ENCODE data around the gene LPP. TPM values are rescaled to one million over a fixed set of nuclear protein-coding genes. Genes with fewer than 3 reads are reported as not detected.

LPP gene
- total and polyA plus RNA-seq, 4 donors, result 7.2 to 50.3 (median 26.4) TPM

GRCh38 chr3:188573291-188573940, 419.5 kb downstream of the LPP start:
- no peak for DNase-seq (ENCODE audit: low read depth in 4 of 6, low spot score in 6 of 6)
- 86% methylated on average over 1 of the region's 8 CpGs for WGBS (ENCODE audit: insufficient coverage)
- no peaks in the 10 kb centered on the region for H3K36me3 ChIP-seq (ENCODE audit: control insufficient read depth, insufficient read depth, low read length)
- no peak overlapping the region for H3K4me3 ChIP-seq (ENCODE audit: low read depth, low read length)
- no peaks in the 10 kb centered on the region for H3K27me3 ChIP-seq (ENCODE audit: control insufficient read depth, insufficient read depth, low read length)
- no peak overlapping the region for H3K27ac ChIP-seq (ENCODE audit: low read depth, low read length)
- peaks cover 3% of the 10 kb centered on the region for H3K4me1 ChIP-seq (ENCODE audit: control insufficient read depth, insufficient read depth, low read length)
- H3K9me3 ChIP-seq (ENCODE audit: control insufficient read depth, insufficient read depth, low read length), result no peaks in the 10 kb centered on the region

GRCh38 chr3:188573956-188574355, 420.0 kb downstream of the LPP start:
- H3K4me3 ChIP-seq (ENCODE audit: low read depth, low read length), result no peak overlapping the region
- no peaks in the 10 kb centered on the region for H3K27me3 ChIP-seq (ENCODE audit: control insufficient read depth, insufficient read depth, low read length)
- H3K27ac ChIP-seq (ENCODE audit: low read depth, low read length), result no peak overlapping the region
- H3K9me3 ChIP-seq (ENCODE audit: control insufficient read depth, insufficient read depth, low read length), result no peaks in the 10 kb centered on the region
- H3K4me1 ChIP-seq (ENCODE audit: control insufficient read depth, insufficient read depth, low read length), result peaks cover 3% of the 10 kb centered on the region
- 50% methylated on average over 1 of the region's 3 CpGs for WGBS (ENCODE audit: insufficient coverage)
- DNase-seq (ENCODE audit: low read depth in 4 of 6, low spot score in 6 of 6), result peak in 2 of 6 donors; percentile 16 to 25
- no peaks in the 10 kb centered on the region for H3K36me3 ChIP-seq (ENCODE audit: control insufficient read depth, insufficient read depth, low read length)

GRCh38 chr3:188574885-188575284, 420.9 kb downstream of the LPP start:
- no peak overlapping the region for H3K4me3 ChIP-seq (ENCODE audit: low read depth, low read length)
- 54% methylated on average over 5 of the region's 5 CpGs for WGBS (ENCODE audit: insufficient coverage)
- no peaks in the 10 kb centered on the region for H3K27me3 ChIP-seq (ENCODE audit: control insufficient read depth, insufficient read depth, low read length)
- H3K4me1 ChIP-seq (ENCODE audit: control insufficient read depth, insufficient read depth, low read length), result peaks cover 3% of the 10 kb centered on the region
- peak in 1 of 6 donors; percentile 49 for DNase-seq (ENCODE audit: low read depth in 4 of 6, low spot score in 6 of 6)
- H3K27ac ChIP-seq (ENCODE audit: low read depth, low read length), result no peak overlapping the region
- no peaks in the 10 kb centered on the region for H3K36me3 ChIP-seq (ENCODE audit: control insufficient read depth, insufficient read depth, low read length)
- H3K9me3 ChIP-seq (ENCODE audit: control insufficient read depth, insufficient read depth, low read length), result no peaks in the 10 kb centered on the region

- H3K4me3 ChIP-seq (ENCODE audit: low read depth, low read length), result no peak overlapping the region
- no peaks in the 10 kb centered on the region for H3K9me3 ChIP-seq (ENCODE audit: control insufficient read depth, insufficient read depth, low read length)
- no peak overlapping the region for H3K27ac ChIP-seq (ENCODE audit: low read depth, low read length)
- peaks cover 3% of the 10 kb centered on the region for H3K4me1 ChIP-seq (ENCODE audit: control insufficient read depth, insufficient read depth, low read length)
- no peak for DNase-seq (ENCODE audit: low read depth in 4 of 6, low spot score in 6 of 6)
- H3K36me3 ChIP-seq (ENCODE audit: control insufficient read depth, insufficient read depth, low read length), result no peaks in the 10 kb centered on the region
- H3K27me3 ChIP-seq (ENCODE audit: control insufficient read depth, insufficient read depth, low read length), result no peaks in the 10 kb centered on the region
- no CpG with 5 or more reads among the region's 6 CpGs for WGBS (ENCODE audit: insufficient coverage)
Observed at GRCh38 chr3:188575501-188575900, 421.5 kb downstream of the LPP start.

- H3K9me3 ChIP-seq (ENCODE audit: control insufficient read depth, insufficient read depth, low read length), result no peaks in the 10 kb centered on the region
- DNase-seq (ENCODE audit: low read depth in 4 of 6, low spot score in 6 of 6), result no peak
- no peak overlapping the region for H3K27ac ChIP-seq (ENCODE audit: low read depth, low read length)
- no peak overlapping the region for H3K4me3 ChIP-seq (ENCODE audit: low read depth, low read length)
- H3K4me1 ChIP-seq (ENCODE audit: control insufficient read depth, insufficient read depth, low read length), result peaks cover 3% of the 10 kb centered on the region
- WGBS (ENCODE audit: insufficient coverage), result no CpG with 5 or more reads among the region's 3 CpGs
- H3K36me3 ChIP-seq (ENCODE audit: control insufficient read depth, insufficient read depth, low read length), result no peaks in the 10 kb centered on the region
- no peaks in the 10 kb centered on the region for H3K27me3 ChIP-seq (ENCODE audit: control insufficient read depth, insufficient read depth, low read length)
Observed at GRCh38 chr3:188577539-188577938, 423.6 kb downstream of the LPP start.

GRCh38 chr3:188578576-188579363, 424.8 kb downstream of the LPP start:
- no peak overlapping the region for H3K27ac ChIP-seq (ENCODE audit: low read depth, low read length)
- peak in 1 of 6 donors; percentile 66 for DNase-seq (ENCODE audit: low read depth in 4 of 6, low spot score in 6 of 6)
- no peaks in the 10 kb centered on the region for H3K27me3 ChIP-seq (ENCODE audit: control insufficient read depth, insufficient read depth, low read length)
- no peaks in the 10 kb centered on the region for H3K36me3 ChIP-seq (ENCODE audit: control insufficient read depth, insufficient read depth, low read length)
- H3K4me3 ChIP-seq (ENCODE audit: low read depth, low read length), result no peak overlapping the region
- peaks cover 3% of the 10 kb centered on the region for H3K4me1 ChIP-seq (ENCODE audit: control insufficient read depth, insufficient read depth, low read length)
- WGBS (ENCODE audit: insufficient coverage), result 64% methylated on average over 5 of the region's 6 CpGs
- no peaks in the 10 kb centered on the region for H3K9me3 ChIP-seq (ENCODE audit: control insufficient read depth, insufficient read depth, low read length)

- H3K27ac ChIP-seq (ENCODE audit: low read depth, low read length), result no peak overlapping the region
- no CpG with 5 or more reads among the region's 1 CpG for WGBS (ENCODE audit: insufficient coverage)
- DNase-seq (ENCODE audit: low read depth in 4 of 6, low spot score in 6 of 6), result no peak
Observed at GRCh38 chr3:188580223-188580622, 426.3 kb downstream of the LPP start.

GRCh38 chr3:188580659-188581058, 426.7 kb downstream of the LPP start:
- no peaks in the 10 kb centered on the region for H3K36me3 ChIP-seq (ENCODE audit: control insufficient read depth, insufficient read depth, low read length)
- no peak for DNase-seq (ENCODE audit: low read depth in 4 of 6, low spot score in 6 of 6)
- H3K27ac ChIP-seq (ENCODE audit: low read depth, low read length), result no peak overlapping the region
- H3K4me3 ChIP-seq (ENCODE audit: low read depth, low read length), result no peak overlapping the region
- no peaks in the 10 kb centered on the region for H3K4me1 ChIP-seq (ENCODE audit: control insufficient read depth, insufficient read depth, low read length)
- H3K9me3 ChIP-seq (ENCODE audit: control insufficient read depth, insufficient read depth, low read length), result no peaks in the 10 kb centered on the region
- H3K27me3 ChIP-seq (ENCODE audit: control insufficient read depth, insufficient read depth, low read length), result no peaks in the 10 kb centered on the region
- WGBS (ENCODE audit: insufficient coverage), result 100% methylated on average over 1 of the region's 1 CpG

More at GRCh38 chr3:188580223-188580622, 426.3 kb downstream of the LPP start:
- no peaks in the 10 kb centered on the region for H3K27me3 ChIP-seq (ENCODE audit: control insufficient read depth, insufficient read depth, low read length)
- no peaks in the 10 kb centered on the region for H3K9me3 ChIP-seq (ENCODE audit: control insufficient read depth, insufficient read depth, low read length)
- H3K36me3 ChIP-seq (ENCODE audit: control insufficient read depth, insufficient read depth, low read length), result no peaks in the 10 kb centered on the region
- H3K4me3 ChIP-seq (ENCODE audit: low read depth, low read length), result no peak overlapping the region
- H3K4me1 ChIP-seq (ENCODE audit: control insufficient read depth, insufficient read depth, low read length), result no peaks in the 10 kb centered on the region

GRCh38 chr3:188581365-188581764, 427.4 kb downstream of the LPP start:
- H3K27me3 ChIP-seq (ENCODE audit: control insufficient read depth, insufficient read depth, low read length), result no peaks in the 10 kb centered on the region
- 97% methylated on average over 4 of the region's 4 CpGs for WGBS (ENCODE audit: insufficient coverage)
- no peaks in the 10 kb centered on the region for H3K9me3 ChIP-seq (ENCODE audit: control insufficient read depth, insufficient read depth, low read length)
- no peaks in the 10 kb centered on the region for H3K36me3 ChIP-seq (ENCODE audit: control insufficient read depth, insufficient read depth, low read length)
- H3K4me3 ChIP-seq (ENCODE audit: low read depth, low read length), result no peak overlapping the region
- no peak for DNase-seq (ENCODE audit: low read depth in 4 of 6, low spot score in 6 of 6)
- no peaks in the 10 kb centered on the region for H3K4me1 ChIP-seq (ENCODE audit: control insufficient read depth, insufficient read depth, low read length)
- no peak overlapping the region for H3K27ac ChIP-seq (ENCODE audit: low read depth, low read length)

- Histone ChIP-seq H3K9me3 (ENCODE audit: control insufficient read depth, insufficient read depth, low read length) (no peaks in the 10 kb centered on the region), H3K36me3 (ENCODE audit: control insufficient read depth, insufficient read depth, low read length) (no peaks in the 10 kb centered on the region), H3K4me3 (ENCODE audit: low read depth, low read length) (no peak overlapping the region), H3K27ac (ENCODE audit: low read depth, low read length) (no peak overlapping the region), H3K4me1 (ENCODE audit: control insufficient read depth, insufficient read depth, low read length) (no peaks in the 10 kb centered on the region), H3K27me3 (ENCODE audit: control insufficient read depth, insufficient read depth, low read length) (no peaks in the 10 kb centered on the region)
- WGBS (ENCODE audit: insufficient coverage), result 93% methylated on average over 4 of the region's 4 CpGs
- DNase-seq (ENCODE audit: low read depth in 4 of 6, low spot score in 6 of 6), result no peak
Observed at GRCh38 chr3:188581792-188582191, 427.8 kb downstream of the LPP start.
